Duodenal mucosa (tissue), 2 donors: ENCODE results near the gene SCN8A.

ENCODE experiments used
- H3K27ac ChIP-seq: one replicate; pipeline ENCODE4 v1.7.0; 2013; ENCODE audit warnings: low read depth, low read length
- H3K27me3 ChIP-seq, 2 donors: one replicate each; pipeline ENCODE4 v1.7.0; 2013; ENCODE audit warnings: low read length in 2 of 2, control low read depth in 1 of 2; ENCODE audit not compliant: insufficient read depth in 2 of 2, control insufficient read depth in 1 of 2
- H3K36me3 ChIP-seq, 2 donors: one replicate each; pipeline ENCODE4 v1.7.0; 2013; ENCODE audit warnings: low read length in 2 of 2, control low read depth in 1 of 2; ENCODE audit not compliant: insufficient read depth in 2 of 2, control insufficient read depth in 1 of 2
- H3K4me1 ChIP-seq, 2 donors: one replicate each; pipeline ENCODE4 v1.7.0; 2013; ENCODE audit warnings: low read length in 2 of 2, control low read depth in 1 of 2; ENCODE audit not compliant: insufficient read depth in 2 of 2, control insufficient read depth in 1 of 2
- H3K4me3 ChIP-seq, 2 donors: one replicate each; pipeline ENCODE4 v1.7.0; 2013; ENCODE audit warnings: low read length in 2 of 2, low read depth in 1 of 2
- H3K9ac ChIP-seq, 2 donors: one replicate each; pipeline ENCODE4 v1.7.0; 2013; ENCODE audit warnings: low read length in 2 of 2, low read depth in 1 of 2
- H3K9me3 ChIP-seq, 2 donors: one replicate each; pipeline ENCODE4 v1.7.0; 2013; ENCODE audit warnings: low read length in 2 of 2, control low read depth in 1 of 2; ENCODE audit not compliant: control insufficient read depth in 1 of 2

SCN8A gene

GRCh38 chr12:51840966-51841365 lies 249.9 kb downstream of the SCN8A start:
- no peak overlapping the region for H3K4me3 ChIP-seq
- H3K27me3 ChIP-seq = peaks cover 36 to 43% of the 10 kb centered on the region in 2 donors
- no peak overlapping the region for H3K27ac ChIP-seq
- no peak overlapping the region for H3K9ac ChIP-seq
- H3K9me3 ChIP-seq = no peaks in the 10 kb centered on the region
- no peaks in the 10 kb centered on the region for H3K36me3 ChIP-seq
- no peaks in the 10 kb centered on the region for H3K4me1 ChIP-seq

DNA sequence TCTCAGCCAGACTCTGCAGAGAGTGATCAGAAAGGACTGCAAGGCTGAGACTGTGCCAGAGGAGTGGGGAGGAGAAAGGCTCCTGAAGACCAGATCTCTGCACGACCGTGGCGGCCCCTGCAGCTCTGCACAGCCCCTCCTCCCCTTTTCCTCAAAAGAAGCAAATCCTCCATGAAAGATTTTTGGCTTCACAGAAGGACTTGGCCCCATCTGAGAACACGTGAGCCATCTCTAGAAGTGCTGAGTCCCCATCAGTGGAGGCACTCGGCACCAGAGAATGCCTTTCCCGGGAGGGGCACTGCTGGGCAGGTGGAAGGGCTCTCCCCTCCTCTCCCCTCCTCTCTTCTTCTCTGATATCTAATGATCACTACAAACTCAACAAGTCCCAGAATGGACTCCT lies 250.7 kb downstream of the SCN8A start:
- H3K9me3 ChIP-seq = no peaks in the 10 kb centered on the region
- no peaks in the 10 kb centered on the region for H3K36me3 ChIP-seq
- no peak overlapping the region for H3K27ac ChIP-seq
- H3K27me3 ChIP-seq = peaks cover 39 to 51% of the 10 kb centered on the region in 2 donors
- no peak overlapping the region for H3K4me3 ChIP-seq
- H3K9ac ChIP-seq = no peak overlapping the region
- peaks cover 5 to 6% of the 10 kb centered on the region in 2 donors for H3K4me1 ChIP-seq

GRCh38 chr12:51844854-51845253 lies 253.8 kb downstream of the SCN8A start:
- peaks cover 38 to 57% of the 10 kb centered on the region in 2 donors for H3K27me3 ChIP-seq
- no peak overlapping the region for H3K27ac ChIP-seq
- no peaks in the 10 kb centered on the region for H3K9me3 ChIP-seq
- no peak overlapping the region for H3K9ac ChIP-seq
- no peaks in the 10 kb centered on the region for H3K36me3 ChIP-seq
- H3K4me3 ChIP-seq = no peak overlapping the region
- H3K4me1 ChIP-seq = peaks cover 5 to 11% of the 10 kb centered on the region in 2 donors

DNA sequence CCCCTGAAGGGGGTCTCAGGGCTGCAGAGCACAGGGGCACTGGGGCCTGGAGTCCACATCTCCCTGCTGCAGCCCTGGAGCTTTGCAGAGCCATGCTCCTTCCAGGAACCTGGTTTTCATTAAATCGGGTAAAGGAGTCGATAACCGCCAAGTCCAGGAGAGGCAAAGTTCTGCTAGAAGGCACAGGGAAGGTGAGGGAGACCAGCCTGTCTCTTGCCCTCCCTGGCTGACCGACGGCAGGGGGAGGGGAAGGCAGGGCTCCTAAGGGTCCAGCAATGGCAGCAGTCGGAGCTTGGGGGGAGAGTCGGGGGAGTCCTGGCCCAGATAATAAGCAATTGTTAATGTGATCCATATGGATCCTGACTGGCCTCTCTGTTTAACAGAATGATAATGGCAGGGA lies 254.4 kb downstream of the SCN8A start:
- Histone ChIP-seq H3K36me3 (no peaks in the 10 kb centered on the region), H3K9ac (no peak overlapping the region), H3K9me3 (no peaks in the 10 kb centered on the region), H3K4me3 (no peak overlapping the region), H3K4me1 (peaks cover 5 to 11% of the 10 kb centered on the region in 2 donors), H3K27me3 (peaks cover 40 to 64% of the 10 kb centered on the region in 2 donors), H3K27ac (no peak overlapping the region)

DNA sequence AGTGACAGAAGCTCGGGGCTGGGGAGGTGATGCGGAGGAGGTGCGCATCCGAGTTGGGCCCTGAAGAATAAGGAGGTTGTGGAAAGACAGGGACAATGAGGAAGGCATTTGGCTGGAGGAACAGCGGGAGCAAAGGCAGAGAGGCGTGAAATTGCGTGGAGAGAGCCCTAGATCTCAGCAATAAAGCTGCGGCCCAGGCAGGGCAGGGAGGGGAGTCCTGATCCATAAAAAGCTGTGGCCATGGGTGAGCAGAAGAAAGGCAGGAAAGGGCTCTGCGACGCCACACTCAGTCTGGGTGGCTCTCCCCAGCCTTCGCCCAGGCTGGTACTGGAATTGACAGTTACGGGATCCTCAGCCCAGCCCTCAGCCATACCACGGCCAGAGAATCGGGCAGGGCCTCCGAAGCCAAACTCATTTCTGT lies 255.2 kb downstream of the SCN8A start:
- Histone ChIP-seq H3K4me1 (peaks cover 5 to 11% of the 10 kb centered on the region in 2 donors), H3K4me3 (no peak overlapping the region), H3K27ac (no peak overlapping the region), H3K9ac (no peak overlapping the region), H3K36me3 (no peaks in the 10 kb centered on the region), H3K9me3 (no peaks in the 10 kb centered on the region), H3K27me3 (peaks cover 40 to 68% of the 10 kb centered on the region in 2 donors)

GRCh38 chr12:51846911-51847642 lies 256.0 kb downstream of the SCN8A start:
- H3K27ac ChIP-seq = no peak overlapping the region
- no peaks in the 10 kb centered on the region for H3K9me3 ChIP-seq
- H3K9ac ChIP-seq = peak overlapping the region in 1 of 2 donors; percentile 25
- peak overlapping the region; percentile 35 to 60 for H3K4me3 ChIP-seq
- peaks cover 5 to 11% of the 10 kb centered on the region in 2 donors for H3K4me1 ChIP-seq
- no peaks in the 10 kb centered on the region for H3K36me3 ChIP-seq
- H3K27me3 ChIP-seq = peaks cover 40 to 67% of the 10 kb centered on the region in 2 donors

- H3K27ac ChIP-seq = no peak overlapping the region
- no peaks in the 10 kb centered on the region for H3K9me3 ChIP-seq
- no peaks in the 10 kb centered on the region for H3K36me3 ChIP-seq
- H3K4me3 ChIP-seq = peak overlapping the region; percentile 15 to 53
- peaks cover 5 to 11% of the 10 kb centered on the region in 2 donors for H3K4me1 ChIP-seq
- no peak overlapping the region for H3K9ac ChIP-seq
- peaks cover 40 to 63% of the 10 kb centered on the region in 2 donors for H3K27me3 ChIP-seq
Measured at GRCh38 chr12:51847643-51848325, 256.8 kb downstream of the SCN8A start.

DNA sequence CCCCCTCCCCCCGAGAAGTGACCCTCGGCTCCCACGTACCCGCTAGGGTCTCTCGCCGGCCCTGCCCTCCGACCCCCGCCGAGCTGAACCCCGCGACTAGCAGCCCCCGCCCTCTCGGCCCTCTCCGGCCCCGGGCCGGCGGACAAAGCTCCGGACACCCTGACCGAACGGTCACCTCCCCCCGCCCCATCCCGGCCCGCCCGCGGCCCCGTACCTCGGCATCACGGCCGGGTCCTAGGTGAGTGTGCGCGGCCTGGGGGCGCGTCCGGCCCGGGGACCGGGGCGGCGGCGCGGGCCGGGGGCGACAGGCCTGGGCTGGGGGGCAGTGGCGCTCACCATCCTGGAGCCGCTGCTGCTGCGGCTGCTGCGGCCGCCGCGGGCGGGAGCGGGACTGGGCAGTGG lies 257.3 kb downstream of the SCN8A start, which contains the start of gene FIGNL2:
TSS of gene FIGNL2 (minus strand) at position 393 of the 402 bp plus-strand sequence. CDS start 26,305 bp downstream, outside the sequence.
- Histone ChIP-seq H3K9me3 (no peaks in the 10 kb centered on the region), H3K9ac (no peak within 1 kb of the TSS), H3K4me3 (peak within 1 kb of the TSS; percentile 15 to 53), H3K36me3 (no peaks in the 10 kb centered on the region), H3K4me1 (peaks cover 5 to 11% of the 10 kb centered on the region in 2 donors), H3K27ac (no peak within 1 kb of the TSS), H3K27me3 (peaks cover 40 to 63% of the 10 kb centered on the region in 2 donors)

GRCh38 chr12:51848841-51849735 lies 258.1 kb downstream of the SCN8A start:
- H3K4me1 ChIP-seq = peaks cover 5 to 11% of the 10 kb centered on the region in 2 donors
- H3K27ac ChIP-seq = no peak overlapping the region
- H3K4me3 ChIP-seq = no peak overlapping the region
- peaks cover 41 to 65% of the 10 kb centered on the region in 2 donors for H3K27me3 ChIP-seq
- no peaks in the 10 kb centered on the region for H3K36me3 ChIP-seq
- H3K9me3 ChIP-seq = no peaks in the 10 kb centered on the region
- no peak overlapping the region for H3K9ac ChIP-seq
